Peyer's patch (tissue), 4 donors: Measurements from ENCODE around the gene COPS7B.

Source experiments
- POLR2A ChIP-seq, 2 donors: fragments of 450-650 bp; IDR thresholded peaks; one replicate each; pipeline ENCODE4 v1.5.1; 2017; ENCODE audit warnings: antibody characterized with exemption in 2 of 2, mild to moderate bottlenecking in 2 of 2, moderate library complexity in 2 of 2
- TF ChIP-seq, protein P1 (sequence below), 6 experiments: fragments of 450-650 bp in 4 of 6; fragments of 200-600 bp in 2 of 6; sonication (generic) in 1 of 6; IDR thresholded peaks; one replicate each; pipeline ENCODE4 v1.5.1; 2017 to 2019; ENCODE audit warnings: antibody characterized with exemption in 6 of 6, mild to moderate bottlenecking in 3 of 6, moderate library complexity in 1 of 6

- TF ChIP-seq POLR2A (IDR thresholded peaks at IDR 0.05) = no peak
- TF ChIP-seq, protein P1, sequence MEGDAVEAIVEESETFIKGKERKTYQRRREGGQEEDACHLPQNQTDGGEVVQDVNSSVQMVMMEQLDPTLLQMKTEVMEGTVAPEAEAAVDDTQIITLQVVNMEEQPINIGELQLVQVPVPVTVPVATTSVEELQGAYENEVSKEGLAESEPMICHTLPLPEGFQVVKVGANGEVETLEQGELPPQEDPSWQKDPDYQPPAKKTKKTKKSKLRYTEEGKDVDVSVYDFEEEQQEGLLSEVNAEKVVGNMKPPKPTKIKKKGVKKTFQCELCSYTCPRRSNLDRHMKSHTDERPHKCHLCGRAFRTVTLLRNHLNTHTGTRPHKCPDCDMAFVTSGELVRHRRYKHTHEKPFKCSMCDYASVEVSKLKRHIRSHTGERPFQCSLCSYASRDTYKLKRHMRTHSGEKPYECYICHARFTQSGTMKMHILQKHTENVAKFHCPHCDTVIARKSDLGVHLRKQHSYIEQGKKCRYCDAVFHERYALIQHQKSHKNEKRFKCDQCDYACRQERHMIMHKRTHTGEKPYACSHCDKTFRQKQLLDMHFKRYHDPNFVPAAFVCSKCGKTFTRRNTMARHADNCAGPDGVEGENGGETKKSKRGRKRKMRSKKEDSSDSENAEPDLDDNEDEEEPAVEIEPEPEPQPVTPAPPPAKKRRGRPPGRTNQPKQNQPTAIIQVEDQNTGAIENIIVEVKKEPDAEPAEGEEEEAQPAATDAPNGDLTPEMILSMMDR (IDR thresholded peaks at IDR 0.05) = no peak
Observed at GRCh38 chr2:231769170-231770136, 16.8 kb upstream of the COPS7B start.
